ENCODE data around the gene CXCR1.

GRCh38 chr2:218127929-218128455, 38.8 kb downstream of the CXCR1 start:
- TF ChIP-seq CTCF (IDR thresholded peaks at IDR 0.05; ENCODE audit: low read length) (no peak), EZH2 (IDR thresholded peaks at IDR 0.05; ENCODE audit: borderline replicate concordance, low read length) (no peak)

Data from OCI-LY1 (cell line).